Measurements from ENCODE around the gene COL2A1. TPM values are rescaled to one million over a fixed set of nuclear protein-coding genes. Genes with fewer than 3 reads are reported as not detected.
A peak's percentile ranks its signal among the peaks of the same experiment; 100 is the strongest.

COL2A1 gene
- 0.56 TPM for polyA plus RNA-seq (2013, experiment 1 of 2; ENCODE audit: insufficient read length)
- 0.58 TPM for polyA plus RNA-seq (2013, experiment 2 of 2; ENCODE audit: insufficient read length)

- peak; percentile 38 for DNase-seq
Measured at GRCh38 chr12:48004053-48004941, at the start of gene COL2A1. Gene COL2A1 (minus strand): TSS chr12:48004476. CDS start chr12:48004321, 155 bp downstream.

- no peak for DNase-seq
Measured at GRCh38 chr12:48053883-48054282, 49.6 kb upstream of the COL2A1 start.

GRCh38 chr12:48053122-48053521, 48.8 kb upstream of the COL2A1 start:
- no peak for DNase-seq

- no peak for DNase-seq
Measured at GRCh38 chr12:48051681-48052080, 47.4 kb upstream of the COL2A1 start.

GRCh38 chr12:48050174-48050573, 45.9 kb upstream of the COL2A1 start:
- DNase-seq = no peak

GRCh38 chr12:48045965-48046518, 41.8 kb upstream of the COL2A1 start:
- DNase-seq = no peak

GRCh38 chr12:48045061-48045846, 41.0 kb upstream of the COL2A1 start:
- no peak for DNase-seq

GRCh38 chr12:48044396-48044795, 40.1 kb upstream of the COL2A1 start:
- no peak for DNase-seq

GRCh38 chr12:48043771-48044170, 39.5 kb upstream of the COL2A1 start:
- DNase-seq = no peak

- no peak for DNase-seq
Measured at GRCh38 chr12:48041591-48042423, 37.5 kb upstream of the COL2A1 start.

- no peak for DNase-seq
Measured at GRCh38 chr12:48040354-48040753, 36.1 kb upstream of the COL2A1 start.

- no peak for DNase-seq
Measured at GRCh38 chr12:48039151-48039550, 34.9 kb upstream of the COL2A1 start.

GRCh38 chr12:48038085-48038484, 33.8 kb upstream of the COL2A1 start:
- DNase-seq = no peak

GRCh38 chr12:48037267-48037915, 33.1 kb upstream of the COL2A1 start:
- peak; percentile 81 for DNase-seq

- DNase-seq = no peak
Measured at GRCh38 chr12:48036818-48037217, 32.5 kb upstream of the COL2A1 start.

GRCh38 chr12:48034835-48035805, 30.8 kb upstream of the COL2A1 start:
- no peak for DNase-seq

- DNase-seq = no peak
Measured at GRCh38 chr12:48033451-48033850, 29.2 kb upstream of the COL2A1 start.

GRCh38 chr12:48032597-48032996, 28.3 kb upstream of the COL2A1 start:
- DNase-seq = no peak

- no peak for DNase-seq
Measured at GRCh38 chr12:48031135-48031960, 27.1 kb upstream of the COL2A1 start.
